ENCODE measurements around the gene SS18. TPM values are rescaled to one million over a fixed set of nuclear protein-coding genes. Genes with fewer than 3 reads are reported as not detected.

Gene SS18
- total and polyA plus RNA-seq, 2 of the 13 experiments (the other 11 are each of a cell fraction or from before 2014, with no cell fraction given): 49.2 to 82.7 TPM

GRCh38 chr18:25983730-25984129 is 106.7 kb downstream of the SS18 start:
- in situ Hi-C loops (cut with HindIII; ENCODE audit: extremely low pct_ligation_motif_present, low pct_unique_long_range_greater_than_20kb) (no loop called here), intact Hi-C loops (cut with micrococcal nuclease; ENCODE audit: unreplicated experiment) (no loop called here)
- H3K79me2 ChIP-seq (ENCODE audit: insufficient read depth, low read length): no peaks in the 10 kb centered on the region
- 39% methylated on average over 2 of the region's 2 CpGs for WGBS (ENCODE audit: low lambda C conversion rate)
- ChIA-PET CTCF (ENCODE audit: low intra/inter-chr PET ratio, low total read pairs) (no interaction called here), POLR2A (no interaction called here)
- no peak overlapping the region for H3K9ac ChIP-seq (ENCODE audit: insufficient read depth, low read depth, low read length)
- DNase-seq (ENCODE audit: low spot score) (no peak), ATAC-seq (no peak), FAIRE-seq (no peak)
- H3K4me2 ChIP-seq (ENCODE audit: low read depth, low read length): no peak overlapping the region
- BruUV-seq (replicated peaks): no TSS peak
- no peaks in the 10 kb centered on the region; a peak in 1 of 5 replicates for H3K27me3 ChIP-seq (ENCODE audit: control insufficient read depth in 1 of 2, insufficient read depth in 2 of 2, low read length in 2 of 2)
- H3K4me1 ChIP-seq (ENCODE audit: insufficient read depth, low read length): no peaks in the 10 kb centered on the region
- H3K9me3 ChIP-seq (ENCODE audit: low read length): no peaks in the 10 kb centered on the region
- H3K27ac ChIP-seq (ENCODE audit: extremely low read length, insufficient read depth, low read length): no peak overlapping the region
- TF ChIP-seq THAP8 (CRISPR knock-in tag; IDR thresholded peaks at IDR 0.05; ENCODE audit: borderline replicate concordance): no peak
- H3K4me3 ChIP-seq (replicated peaks in 1 of 3; ENCODE audit: insufficient read depth in 1 of 3, low read depth in 2 of 3, low read length in 3 of 3): no peak overlapping the region
- H4K20me1 ChIP-seq (ENCODE audit: insufficient read depth, low read length): no peaks in the 10 kb centered on the region
- no peaks in the 10 kb centered on the region for H3K36me3 ChIP-seq (replicated peaks in 1 of 2; ENCODE audit: control insufficient read depth in 1 of 2, insufficient read depth in 2 of 2, low read length in 2 of 2)
- H2AFZ ChIP-seq (ENCODE audit: low read length): no peak overlapping the region

- in situ Hi-C loops (cut with HindIII; ENCODE audit: extremely low pct_ligation_motif_present, low pct_unique_long_range_greater_than_20kb) (no loop called here), intact Hi-C loops (cut with micrococcal nuclease; ENCODE audit: unreplicated experiment) (no loop called here)
- H3K4me1 ChIP-seq (ENCODE audit: insufficient read depth, low read length): no peaks in the 10 kb centered on the region
- no peak for FAIRE-seq
- CTCF ChIA-PET (ENCODE audit: low intra/inter-chr PET ratio, low total read pairs): no interaction called here
- POLR2A ChIA-PET: no interaction called here
- 50% methylated on average over 2 of the region's 3 CpGs for WGBS (ENCODE audit: low lambda C conversion rate)
- no peak for ATAC-seq
- H3K4me2 ChIP-seq (ENCODE audit: low read depth, low read length): no peak overlapping the region
- H3K9me3 ChIP-seq (ENCODE audit: low read length): no peaks in the 10 kb centered on the region
- no peak overlapping the region for H3K27ac ChIP-seq (ENCODE audit: extremely low read length, insufficient read depth, low read length)
- H3K36me3 ChIP-seq (replicated peaks in 1 of 2; ENCODE audit: control insufficient read depth in 1 of 2, insufficient read depth in 2 of 2, low read length in 2 of 2): no peaks in the 10 kb centered on the region
- H2AFZ ChIP-seq (ENCODE audit: low read length): no peak overlapping the region
- no peak for DNase-seq (ENCODE audit: low spot score)
- BruUV-seq (replicated peaks): no TSS peak
- H3K4me3 ChIP-seq (replicated peaks in 1 of 3; ENCODE audit: insufficient read depth in 1 of 3, low read depth in 2 of 3, low read length in 3 of 3): no peak overlapping the region
- H4K20me1 ChIP-seq (ENCODE audit: insufficient read depth, low read length): no peaks in the 10 kb centered on the region
- no peaks in the 10 kb centered on the region; a peak in 1 of 5 replicates for H3K27me3 ChIP-seq (ENCODE audit: control insufficient read depth in 1 of 2, insufficient read depth in 2 of 2, low read length in 2 of 2)
- H3K9ac ChIP-seq (ENCODE audit: insufficient read depth, low read depth, low read length): no peak overlapping the region
- no peaks in the 10 kb centered on the region for H3K79me2 ChIP-seq (ENCODE audit: insufficient read depth, low read length)
- TF ChIP-seq CREBL2 (CRISPR knock-in tag; IDR thresholded peaks at IDR 0.05; ENCODE audit: borderline replicate concordance): no peak
- no peak for TF ChIP-seq ZBTB46 (CRISPR knock-in tag; IDR thresholded peaks at IDR 0.05; ENCODE audit: borderline replicate concordance)
- TF ChIP-seq NFE2L2 (IDR thresholded peaks at IDR 0.05; ENCODE audit: low read length): no peak
- no peak for TF ChIP-seq AGO2 (optimal IDR thresholded peaks at IDR 0.05; ENCODE audit: low read depth, low read length)
- no peak for TF ChIP-seq HIC2 (CRISPR knock-in tag; IDR thresholded peaks at IDR 0.05; ENCODE audit: low read depth)
- TF ChIP-seq KMT2B (CRISPR knock-in tag; IDR thresholded peaks at IDR 0.05): no peak
- no peak for TF ChIP-seq IKZF4 (CRISPR knock-in tag; IDR thresholded peaks at IDR 0.05; ENCODE audit: borderline replicate concordance, low read depth, not compliant biosample characterization)
- no peak for TF ChIP-seq ZNF644 (CRISPR knock-in tag; IDR thresholded peaks at IDR 0.05; ENCODE audit: low read depth)
- no peak for TF ChIP-seq HOMEZ (CRISPR knock-in tag; IDR thresholded peaks at IDR 0.05; ENCODE audit: low read depth)
- no peak for TF ChIP-seq PHB2 (IDR thresholded peaks at IDR 0.05; ENCODE audit: partially characterized antibody)
- no peak for TF ChIP-seq IRF1 (CRISPR knock-in tag; IDR thresholded peaks at IDR 0.05; ENCODE audit: low read depth)
These were observed 107.5 kb downstream of the SS18 start for GRCh38 chr18:25982961-25983360.

Data from HepG2 (cell line).